Mucosa of descending colon (tissue), 3 donors: Measurements from ENCODE around the gene CHM. TPM values are rescaled to one million over a fixed set of nuclear protein-coding genes. Genes with fewer than 3 reads are reported as not detected.

ENCODE experiments used
- ATAC-seq: fragments of 200-7000 bp; cut with Tn5 transposase; one replicate; pipeline ENCODE4 v1.9.1; 2020; ENCODE audit warnings: mild to moderate bottlenecking, moderate library complexity
- DNase-seq, 3 donors: peaks; one replicate each; pipeline ENCODE4 v3.0.0-alpha.2; 2020
- H3K36me3 ChIP-seq: fragments of 200-600 bp; one replicate; pipeline ENCODE4 v1.8.0; 2021; ENCODE audit warnings: low read depth, mild to moderate bottlenecking
- H3K4me1 ChIP-seq: fragments of 200-600 bp; one replicate; pipeline ENCODE4 v1.8.0; 2021; ENCODE audit warnings: low read depth, mild to moderate bottlenecking
- H3K4me3 ChIP-seq: fragments of 200-600 bp; one replicate; pipeline ENCODE4 v1.8.0; 2021; ENCODE audit warnings: mild to moderate bottlenecking
- H3K9me3 ChIP-seq: fragments of 200-600 bp; one replicate; pipeline ENCODE4 v1.8.0; 2021; ENCODE audit warnings: mild to moderate bottlenecking
- intact Hi-C, 2 donors: fragments of 100-400 bp; cut with DNase I in 1 of 2; cut with micrococcal nuclease in 1 of 2; formaldehyde crosslinking; loops; one replicate each; pipeline versions ENCODE4 v1.11.0 to v1.11.1; 2022; cut with DNase I, micrococcal nuclease
- microRNA-seq: library from miRNA; unstranded; fragments of <30 nt; microRNA quantifications from one replicate; pipeline ENCODE4, GENCODE V29; 2019
- total RNA-seq, 3 donors: library from RNA; stranded (reverse); fragmentation: NEBNext Ultra II Directional in 2 of 3; extraction: Animal tissue kit (Norgen Biotek cat#: 25700) in 2 of 3; gene quantifications; one replicate each; pipeline versions ENCODE4 v1.2.1 to v1.2.4, GENCODE V29; 2021 to 2023
- TF ChIP-seq, protein P1 (sequence below): fragments of 200-600 bp; IDR thresholded peaks from one replicate; pipeline ENCODE4 v1.8.0; 2022; ENCODE audit warnings: antibody characterized with exemption, mild to moderate bottlenecking
- donor health status: DM: no; HTN: no; CAD: no; lungs with moderate emphysema.
- donor health status: DM: no; HTN: no; CAD: no.
- donor health status: DM: no; HTN: yes; CAD: no.

Gene CHM
- total RNA-seq, 3 donors from 2014 or later = 16.6 to 21.0 (median 16.9) TPM

DNA sequence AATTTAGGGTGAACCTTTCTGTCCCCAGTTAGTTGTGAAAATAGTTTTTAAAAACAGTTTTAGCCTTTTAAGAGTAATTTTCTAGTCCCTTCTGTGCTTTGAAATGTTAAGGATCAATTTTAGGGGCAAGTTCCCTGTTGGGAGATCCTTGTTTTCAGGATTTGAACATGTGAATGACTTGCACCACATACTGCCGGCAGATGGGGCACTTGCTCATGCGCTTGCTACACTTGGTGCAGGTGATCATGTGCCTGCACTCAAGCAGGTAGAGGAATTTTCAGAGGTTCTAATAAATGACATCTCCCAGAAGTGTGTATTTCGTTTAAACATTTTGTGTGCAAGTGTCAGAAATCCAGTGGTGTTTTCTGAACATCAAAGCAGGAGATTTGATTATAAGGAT, 195.9 kb downstream of the CHM start:
- H3K9me3 ChIP-seq = no peaks in the 10 kb centered on the region
- intact Hi-C loops = no loop called here
- DNase-seq (peak in 2 of 3 donors; percentile 29 to 50), ATAC-seq (peak; percentile 44)
- no peak overlapping the region for H3K4me3 ChIP-seq
- H3K4me1 ChIP-seq = no peaks in the 10 kb centered on the region
- TF ChIP-seq, protein P1, sequence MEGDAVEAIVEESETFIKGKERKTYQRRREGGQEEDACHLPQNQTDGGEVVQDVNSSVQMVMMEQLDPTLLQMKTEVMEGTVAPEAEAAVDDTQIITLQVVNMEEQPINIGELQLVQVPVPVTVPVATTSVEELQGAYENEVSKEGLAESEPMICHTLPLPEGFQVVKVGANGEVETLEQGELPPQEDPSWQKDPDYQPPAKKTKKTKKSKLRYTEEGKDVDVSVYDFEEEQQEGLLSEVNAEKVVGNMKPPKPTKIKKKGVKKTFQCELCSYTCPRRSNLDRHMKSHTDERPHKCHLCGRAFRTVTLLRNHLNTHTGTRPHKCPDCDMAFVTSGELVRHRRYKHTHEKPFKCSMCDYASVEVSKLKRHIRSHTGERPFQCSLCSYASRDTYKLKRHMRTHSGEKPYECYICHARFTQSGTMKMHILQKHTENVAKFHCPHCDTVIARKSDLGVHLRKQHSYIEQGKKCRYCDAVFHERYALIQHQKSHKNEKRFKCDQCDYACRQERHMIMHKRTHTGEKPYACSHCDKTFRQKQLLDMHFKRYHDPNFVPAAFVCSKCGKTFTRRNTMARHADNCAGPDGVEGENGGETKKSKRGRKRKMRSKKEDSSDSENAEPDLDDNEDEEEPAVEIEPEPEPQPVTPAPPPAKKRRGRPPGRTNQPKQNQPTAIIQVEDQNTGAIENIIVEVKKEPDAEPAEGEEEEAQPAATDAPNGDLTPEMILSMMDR = no peak
- no peaks in the 10 kb centered on the region for H3K36me3 ChIP-seq

DNA sequence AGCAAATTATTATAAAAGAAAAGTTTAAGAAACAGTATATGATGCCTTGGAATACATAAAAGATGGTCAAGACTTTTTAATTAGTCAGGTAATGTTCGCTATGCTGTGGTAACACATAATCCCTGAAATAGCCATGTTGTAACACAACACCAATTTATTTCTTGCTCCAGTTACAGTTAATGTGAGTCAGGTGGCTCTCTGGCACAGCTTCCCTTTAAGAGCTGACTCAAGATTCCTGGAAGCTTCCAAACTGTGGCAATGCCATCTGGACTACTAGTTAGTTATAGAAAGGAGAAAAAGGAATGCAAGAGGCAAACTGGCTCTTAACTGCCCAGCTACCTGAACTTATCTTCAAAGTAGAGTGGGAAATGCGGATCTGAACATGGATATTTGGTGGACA, 210.5 kb downstream of the CHM start:
- H3K4me1 ChIP-seq = no peaks in the 10 kb centered on the region
- ATAC-seq (no peak), DNase-seq (no peak)
- H3K9me3 ChIP-seq = no peaks in the 10 kb centered on the region
- H3K36me3 ChIP-seq = no peaks in the 10 kb centered on the region
- TF ChIP-seq, protein P1 = no peak
- intact Hi-C loops = no loop called here
- H3K4me3 ChIP-seq = no peak overlapping the region

DNA sequence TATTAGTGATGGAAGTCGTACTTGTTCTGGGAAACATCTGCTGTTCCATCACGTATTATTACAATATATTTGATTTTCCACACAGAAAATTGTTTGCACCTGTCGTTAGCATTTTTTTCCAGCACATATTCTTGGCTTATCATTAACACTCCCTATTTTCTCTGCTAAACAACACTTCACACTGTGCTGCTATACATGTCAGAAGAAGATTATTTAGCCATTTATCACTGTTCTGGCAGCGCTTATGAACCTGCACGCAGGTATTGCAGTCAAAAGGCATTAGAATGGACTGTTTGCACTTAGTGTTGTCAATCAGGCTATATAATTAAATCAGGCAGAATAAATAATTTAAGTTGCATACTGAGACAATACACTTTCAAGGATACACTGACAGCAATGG, 218.6 kb downstream of the CHM start:
- no peaks in the 10 kb centered on the region for H3K9me3 ChIP-seq
- DNase-seq (no peak), ATAC-seq (no peak)
- no peak overlapping the region for H3K4me3 ChIP-seq
- H3K36me3 ChIP-seq = no peaks in the 10 kb centered on the region
- TF ChIP-seq, protein P1 = no peak
- intact Hi-C loops = no loop called here
- H3K4me1 ChIP-seq = no peaks in the 10 kb centered on the region

DNA sequence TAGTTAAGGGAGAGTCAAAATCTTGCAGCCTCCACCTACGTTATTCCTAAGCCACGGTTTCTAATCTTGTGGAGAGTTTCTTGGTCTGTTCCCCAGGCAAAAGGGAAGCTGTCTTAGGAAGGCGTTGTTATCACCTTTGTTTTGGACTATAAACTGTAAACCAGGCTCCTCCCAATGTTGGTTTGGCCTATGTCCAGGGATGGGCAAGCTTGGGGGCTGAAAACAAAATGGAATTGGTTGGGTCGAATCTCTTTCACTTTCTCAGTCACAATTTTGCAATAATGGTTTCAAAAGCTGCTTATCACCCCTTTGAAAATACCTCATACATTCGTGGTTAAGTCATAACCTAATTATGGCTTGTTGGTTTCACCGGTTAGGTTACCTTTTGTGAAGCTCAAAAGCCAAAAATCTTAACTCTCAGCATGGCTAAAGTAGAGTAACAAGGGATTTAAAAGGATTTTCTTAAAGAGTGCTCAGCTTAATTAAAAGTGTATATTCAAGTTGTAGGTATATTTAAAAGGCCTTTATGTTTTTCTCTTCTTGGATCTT, 232.1 kb downstream of the CHM start:
- intact Hi-C loops = no loop called here
- H3K9me3 ChIP-seq = peaks cover 22% of the 10 kb centered on the region
- H3K4me3 ChIP-seq = no peak overlapping the region
- TF ChIP-seq, protein P1 = no peak
- no peak for DNase-seq
- ATAC-seq = no peak
- H3K4me1 ChIP-seq = no peaks in the 10 kb centered on the region
- H3K36me3 ChIP-seq = no peaks in the 10 kb centered on the region

Small RNA genes within 50 kb of the gene (microRNA-seq; reads per million reads assigned to microRNA genes)
- not detected for gene MIR1321
- gene MIR361 = 2,601 reads per million, percentile 88 among the genes with 10 or more reads in this experiment

Other genes with a start within 250 kb of the CHM start
- gene DACH2, start 100.9 kb upstream of the CHM start, total RNA-seq = under 1 TPM in 2 of 3 donors, not detected in 1; 0.09 to 0.10 TPM